HG02610 (cell line): Measurements from ENCODE around the gene PLGLB1.
"Not testable (repeated sequence)": the region's sequence is repeated elsewhere in the genome, so short reads cannot be mapped to it uniquely, and the experiment has no call there.

Source experiments
- ATAC-seq: cut with Tn5 transposase; IDR thresholded peaks from one replicate; pipeline ENCODE4 v1.9.1; 2021; ENCODE audit warnings: mild to moderate bottlenecking, moderate library complexity; ENCODE audit not compliant: unreplicated experiment

Gene PLGLB1

DNA sequence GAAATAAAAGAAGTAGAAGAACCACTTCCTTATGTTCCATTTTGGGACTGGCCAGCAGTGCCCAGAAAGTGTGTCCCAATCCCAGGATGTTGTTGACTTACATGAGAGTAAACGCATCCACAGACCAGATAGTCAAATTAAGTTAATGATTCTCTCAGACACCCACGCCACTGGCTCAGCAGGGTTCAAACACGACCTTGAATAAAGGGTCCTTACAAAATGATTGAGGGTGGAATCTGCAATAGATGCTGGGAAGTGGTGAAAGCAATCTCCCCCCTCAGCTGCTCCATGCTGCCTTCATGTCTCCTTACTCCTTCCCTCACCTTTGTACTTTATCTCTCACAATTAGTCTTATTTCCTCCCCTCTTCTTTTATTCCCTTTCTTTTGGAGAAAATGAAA is at the start of gene PLGLB1:
Gene PLGLB1 (minus strand): TSS at position 101 of the 400 bp plus-strand sequence. CDS start 61 bp downstream, at position 40.
- not testable (repeated sequence) for ATAC-seq

DNA sequence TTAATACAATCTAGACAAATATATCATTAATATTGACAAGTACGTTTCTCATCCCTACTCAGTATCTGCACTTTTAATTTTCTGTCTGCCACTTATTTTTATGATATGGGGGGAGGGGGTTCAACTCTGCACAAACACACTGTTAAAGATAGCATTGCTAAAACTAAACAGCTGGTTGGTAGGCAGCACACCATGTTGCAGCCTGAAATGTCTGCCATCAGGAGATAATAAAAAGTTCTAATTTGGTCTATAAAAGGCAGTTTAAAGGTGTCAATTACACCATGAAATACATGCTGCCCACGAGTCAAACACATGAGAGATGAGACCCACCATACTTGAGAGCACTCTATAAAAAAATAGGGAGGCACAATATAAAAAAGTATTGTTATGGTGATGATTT is 42.7 kb upstream of the PLGLB1 start:
- not testable (repeated sequence) for ATAC-seq

- ATAC-seq, result not testable (repeated sequence)
Measured at GRCh38 chr2:87063431-87063830, 41.8 kb upstream of the PLGLB1 start.

DNA sequence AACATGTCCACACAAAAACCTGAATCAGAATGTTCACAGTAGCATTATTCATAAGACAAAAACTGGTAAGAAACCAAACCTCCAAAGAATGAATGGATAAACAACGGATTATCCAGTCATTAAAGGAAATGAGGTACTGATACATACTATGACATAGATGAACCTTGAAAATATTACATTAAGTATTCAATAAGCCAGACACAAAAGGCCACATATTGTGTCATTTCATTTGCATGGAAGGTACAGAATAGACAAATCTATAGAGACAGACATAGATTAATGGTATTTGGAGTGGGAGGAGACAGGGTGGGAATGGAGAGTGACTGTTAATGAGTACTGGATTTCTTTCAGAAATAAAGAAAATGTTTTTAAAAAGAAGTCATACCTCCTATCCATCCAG is 39.9 kb upstream of the PLGLB1 start:
- not testable (repeated sequence) for ATAC-seq

DNA sequence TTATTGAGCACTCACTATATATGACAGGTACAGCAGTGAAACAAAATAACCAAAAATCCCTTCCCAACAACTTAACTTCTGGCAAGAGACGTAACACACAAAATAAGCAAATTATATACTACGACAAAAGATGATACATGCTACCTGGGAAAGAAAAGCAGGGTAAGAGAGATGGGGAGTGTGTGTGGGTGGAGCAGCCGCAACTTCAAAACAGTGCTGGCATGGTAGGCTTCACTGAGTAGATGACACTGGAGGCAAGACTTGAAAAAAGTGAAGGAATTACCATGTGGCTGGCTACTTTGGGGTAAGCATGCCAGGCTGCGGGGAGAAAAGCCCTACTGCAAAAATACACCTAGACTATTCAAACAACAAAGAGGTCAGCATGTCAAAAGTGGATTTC is 36.0 kb upstream of the PLGLB1 start:
- not testable (repeated sequence) for ATAC-seq

DNA sequence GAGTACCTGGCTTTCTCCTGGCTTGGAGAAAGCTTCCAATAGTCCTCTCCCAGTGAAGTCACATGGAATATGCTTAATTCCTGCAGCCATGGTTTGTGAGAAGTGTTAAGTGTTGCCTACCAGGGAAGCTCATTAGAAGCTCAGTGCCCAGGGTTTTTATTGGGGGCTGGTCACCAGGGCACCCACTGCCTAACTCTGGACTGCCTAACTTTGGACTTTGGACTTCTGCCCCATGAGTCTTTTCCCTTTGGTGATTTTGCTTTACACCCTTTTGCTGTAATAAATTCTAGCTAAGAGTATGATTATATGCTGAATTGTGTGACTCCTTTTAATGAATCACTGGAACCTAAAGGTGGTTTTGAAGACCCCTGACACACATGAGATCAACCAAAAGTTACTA is 35.2 kb upstream of the PLGLB1 start:
- ATAC-seq, result not testable (repeated sequence)

DNA sequence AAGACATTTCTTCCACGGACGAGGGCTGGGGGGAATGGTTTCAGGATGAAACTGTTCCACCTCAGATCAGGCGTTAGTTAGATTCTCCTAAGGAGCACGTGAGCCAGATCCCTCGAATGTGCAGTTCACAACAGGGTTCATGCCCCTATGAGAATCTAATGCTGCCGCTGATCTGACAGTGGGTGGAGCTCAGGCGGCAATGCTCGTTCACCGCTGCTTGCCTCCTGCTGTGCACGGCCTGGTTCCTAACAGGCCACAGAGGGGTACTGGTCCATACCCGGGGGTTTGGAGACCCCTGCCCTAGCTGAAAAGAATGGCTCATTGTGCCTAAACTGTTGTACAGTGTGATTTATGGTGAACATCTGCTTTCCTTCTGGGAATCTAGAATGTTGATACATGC is 34.8 kb upstream of the PLGLB1 start:
- not testable (repeated sequence) for ATAC-seq

DNA sequence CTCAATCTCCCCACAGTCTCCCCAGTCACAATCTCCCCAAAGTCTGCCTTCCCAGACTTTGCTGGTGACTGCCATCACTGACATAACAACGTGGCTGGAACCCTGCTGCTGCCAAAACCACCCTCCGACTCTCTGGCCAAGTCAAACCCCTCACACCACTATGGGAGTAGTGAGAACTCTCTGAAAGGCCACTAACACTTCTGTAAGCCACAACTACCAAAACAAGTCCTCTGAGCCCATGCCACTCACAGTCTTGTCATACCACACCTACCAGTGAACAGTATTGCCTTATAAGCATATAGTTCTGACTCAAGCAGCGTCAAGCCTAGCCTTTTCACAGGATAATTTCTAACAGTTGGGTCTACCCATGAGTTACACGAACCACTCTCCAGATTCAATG is 32.7 kb upstream of the PLGLB1 start:
- not testable (repeated sequence) for ATAC-seq

GRCh38 chr2:87041321-87041978 is 19.8 kb upstream of the PLGLB1 start:
- not testable (repeated sequence) for ATAC-seq

DNA sequence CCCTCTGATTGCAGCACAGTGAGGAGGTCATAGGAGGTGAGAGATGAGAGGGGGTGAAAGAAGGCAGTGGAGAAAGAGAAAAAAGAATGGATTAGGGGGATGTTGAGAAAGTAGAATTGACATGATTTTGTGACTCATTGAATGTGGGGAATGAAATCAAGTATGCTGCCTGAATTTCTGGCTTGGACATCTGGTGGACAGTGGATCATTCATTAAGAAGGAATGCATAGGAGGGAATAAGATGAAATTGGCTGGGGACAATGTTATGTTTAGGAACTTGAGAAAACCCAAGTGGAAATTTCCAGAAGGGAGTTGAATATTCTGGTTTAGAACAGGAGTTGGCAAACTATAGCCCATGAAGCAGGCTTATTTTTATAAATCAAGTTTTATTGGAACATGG is 7.0 kb upstream of the PLGLB1 start:
- not testable (repeated sequence) for ATAC-seq

DNA sequence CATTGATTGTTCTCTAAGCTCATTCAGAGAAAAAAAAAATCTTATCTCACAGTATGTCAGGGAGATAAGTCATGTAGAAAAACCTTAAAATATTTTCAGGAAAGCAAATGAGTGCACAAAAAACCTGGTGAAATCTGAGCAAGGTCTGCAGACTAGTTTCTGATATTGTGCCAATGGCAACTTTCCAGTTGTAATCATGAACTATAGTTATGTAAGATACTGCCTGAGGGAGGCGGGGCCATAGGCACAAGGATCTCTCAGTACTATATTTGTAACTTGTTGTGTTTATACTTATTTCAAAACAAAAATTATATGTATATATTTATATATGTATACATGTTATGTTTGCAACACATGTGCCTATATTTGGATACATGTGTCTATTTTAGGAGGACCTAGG is 5.2 kb upstream of the PLGLB1 start:
- not testable (repeated sequence) for ATAC-seq

- ATAC-seq, result not testable (repeated sequence)
Measured at GRCh38 chr2:87025927-87026326, 4.3 kb upstream of the PLGLB1 start.

DNA sequence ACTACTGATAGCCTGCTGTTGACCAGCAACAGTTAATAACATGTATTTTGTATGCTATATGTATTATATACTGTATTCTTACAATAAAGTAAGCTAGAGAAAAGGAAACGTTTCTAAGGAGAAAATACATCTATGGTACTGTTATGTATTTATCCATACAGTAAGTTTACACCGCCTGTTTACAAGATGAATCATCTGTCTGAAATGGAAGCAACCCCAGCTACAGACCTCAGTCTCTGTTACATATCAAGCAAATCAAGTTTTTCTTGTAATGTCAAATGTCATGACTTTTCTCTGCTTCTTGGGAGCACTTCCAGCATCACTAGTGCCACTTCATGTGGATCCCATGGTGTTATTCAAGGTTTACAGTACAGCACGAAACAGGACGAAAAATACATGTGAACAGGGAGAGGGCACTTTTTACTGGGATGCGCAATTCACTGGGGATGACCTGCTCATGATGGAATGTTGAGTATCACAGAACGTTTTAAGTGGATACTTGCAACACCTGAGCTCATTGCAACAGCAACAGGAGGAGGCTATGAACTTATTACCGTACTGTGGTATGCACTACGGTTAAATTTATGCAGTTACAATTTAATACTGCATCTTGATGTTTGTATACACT is 2.5 kb upstream of the PLGLB1 start:
- not testable (repeated sequence) for ATAC-seq

DNA sequence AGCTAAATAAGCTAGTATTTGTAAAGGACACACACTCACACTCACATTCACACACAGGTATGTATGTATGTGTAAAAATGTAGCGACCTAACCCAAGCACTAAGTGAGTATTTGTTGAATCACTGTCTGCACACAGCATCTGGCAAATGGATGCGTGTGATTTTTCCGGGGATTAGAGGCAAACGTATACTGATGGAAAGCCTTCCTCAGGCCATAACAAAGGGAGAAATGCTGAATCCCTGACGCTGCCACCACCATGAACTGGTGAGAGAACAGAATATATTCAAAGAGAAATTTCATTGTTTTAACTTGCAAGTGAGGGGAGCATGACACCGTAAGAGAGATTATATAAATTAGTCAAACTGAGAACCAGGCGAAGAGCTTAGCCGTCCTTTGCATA is 601 bp downstream of the PLGLB1 start:
- ATAC-seq, result not testable (repeated sequence)

GRCh38 chr2:87019053-87019452 is 2.6 kb downstream of the PLGLB1 start:
- ATAC-seq, result not testable (repeated sequence)

- not testable (repeated sequence) for ATAC-seq
Measured at GRCh38 chr2:87014489-87015169, 7.0 kb downstream of the PLGLB1 start.

- ATAC-seq, result not testable (repeated sequence)
Measured at GRCh38 chr2:87004398-87004797, 17.2 kb downstream of the PLGLB1 start.
